IMR-90 (cell line): ENCODE data around the gene CRYBA1. TPM values are rescaled to one million over a fixed set of nuclear protein-coding genes. Genes with fewer than 3 reads are reported as not detected.
A peak's percentile ranks its signal among the peaks of the same experiment; 100 is the strongest.

Experiments used
- ATAC-seq: fragments of 200-7000 bp; cut with Tn5 transposase; 2 replicates; pipeline ENCODE4 v1.9.1; 2020; ENCODE audit warnings: low read depth, mild to moderate bottlenecking, moderate library complexity
- BruUV-seq: library from RNA; stranded (reverse); fragments of 400-500 nt; replicated peaks from 2 replicates; lab custom pipeline; 2021; lab: Mats Ljungman, UMichigan
- CTCF ChIA-PET: fragments of 300-600 bp; formaldehyde crosslinking; extraction: SDS; loops from one replicate; lab custom pipeline; 2021; ENCODE audit warnings: antibody characterized with exemption; lab: Yijun Ruan, JAX
- POLR2A ChIA-PET: fragments of 300-600 bp; sonication (Branson Sonifier 250); formaldehyde crosslinking; loops from one replicate; lab custom pipeline; 2022; ENCODE audit warnings: antibody characterized with exemption; ENCODE audit not compliant: unreplicated experiment; lab: Charles Lee
- DNase-seq: peaks from one replicate; pipeline ENCODE4 v3.0.0; 2013
- H2AFZ ChIP-seq: replicated peaks from 2 replicates; pipeline ENCODE3; 2013; ENCODE audit warnings: low read length, mild to moderate bottlenecking; ENCODE audit not compliant: poor library complexity
- H2AK5ac ChIP-seq: 2 replicates; pipeline ENCODE4 v1.6.1; 2013; ENCODE audit warnings: low read depth, low read length, inconsistent platforms
- H2AK9ac ChIP-seq: replicated peaks from 2 replicates; pipeline ENCODE3; 2013; ENCODE audit warnings: mild to moderate bottlenecking, low read depth, low read length, moderate library complexity; ENCODE audit not compliant: poor library complexity
- H2BK120ac ChIP-seq: 2 replicates; pipeline ENCODE4 v1.6.1; 2013; ENCODE audit warnings: low read depth, low read length, inconsistent platforms
- H2BK15ac ChIP-seq: 3 replicates; pipeline ENCODE4 v1.6.1; 2013; ENCODE audit warnings: low read depth, low read length, inconsistent platforms
- H2BK20ac ChIP-seq: 2 replicates; pipeline ENCODE4 v1.6.1; 2013; ENCODE audit warnings: low read depth, mild to moderate bottlenecking, inconsistent platforms, low read length, moderate library complexity
- H2BK5ac ChIP-seq: 2 replicates; pipeline ENCODE4 v1.6.1; 2013; ENCODE audit warnings: mild to moderate bottlenecking, low read depth, low read length, inconsistent platforms; ENCODE audit not compliant: poor library complexity, severe bottlenecking
- H3K14ac ChIP-seq: replicated peaks from 2 replicates; pipeline ENCODE4 v1.6.1; 2013; ENCODE audit warnings: low read depth, low read length, inconsistent platforms
- H3K18ac ChIP-seq: 2 replicates; pipeline ENCODE4 v1.6.1; 2013; ENCODE audit warnings: low read depth, low read length, control low read depth
- H3K23ac ChIP-seq: 2 replicates; pipeline ENCODE4 v1.6.1; 2013; ENCODE audit warnings: low read depth, low read length, inconsistent platforms
- H3K27ac ChIP-seq: 2 replicates; pipeline ENCODE4 v1.5.1; 2013; ENCODE audit warnings: mild to moderate bottlenecking, control low read depth, low read length; ENCODE audit not compliant: insufficient read depth
- H3K27me3 ChIP-seq: 2 replicates; pipeline ENCODE4 v1.6.1; 2013; ENCODE audit warnings: low read length; ENCODE audit not compliant: control insufficient read depth, insufficient read depth
- H3K36me3 ChIP-seq: 2 replicates; pipeline ENCODE4 v1.6.1; 2013; ENCODE audit warnings: low read length, mixed read lengths; ENCODE audit not compliant: control insufficient read depth, insufficient read depth
- H3K4ac ChIP-seq: 2 replicates; pipeline ENCODE4 v1.6.1; 2013; ENCODE audit warnings: low read depth, low read length, inconsistent platforms
- H3K4me1 ChIP-seq: 2 replicates; pipeline ENCODE4 v1.6.1; 2013; ENCODE audit warnings: low read length, mixed read lengths; ENCODE audit not compliant: control insufficient read depth, insufficient read depth
- H3K4me2 ChIP-seq: 2 replicates; pipeline ENCODE4 v1.6.1; 2013; ENCODE audit warnings: low read depth, mild to moderate bottlenecking, control low read depth, low read length, moderate library complexity
- H3K4me3 ChIP-seq: 2 replicates; pipeline ENCODE4 v1.5.1; 2013; ENCODE audit warnings: low read depth, mild to moderate bottlenecking, control low read depth, low read length, moderate library complexity; ENCODE audit not compliant: insufficient read depth
- H3K56ac ChIP-seq: 2 replicates; pipeline ENCODE4 v1.6.1; 2013; ENCODE audit warnings: low read length, inconsistent platforms; ENCODE audit not compliant: insufficient read depth; ENCODE audit errors: extremely low read depth
- H3K79me1 ChIP-seq, 2 experiments: 2 replicates each; pipeline ENCODE4 v1.6.1; 2013; ENCODE audit warnings: low read length in 2 of 2, inconsistent platforms in 1 of 2, low read depth in 1 of 2
- H3K9ac ChIP-seq: 2 replicates; pipeline ENCODE4 v1.6.1; 2013; ENCODE audit warnings: low read depth, low read length, control low read depth
- H3K9me1 ChIP-seq: 2 replicates; pipeline ENCODE4 v1.6.1; 2013; ENCODE audit warnings: low read length, inconsistent platforms; ENCODE audit not compliant: insufficient read depth
- H3K9me3 ChIP-seq: 2 replicates; pipeline ENCODE4 v1.6.1; 2013; ENCODE audit warnings: low read length; ENCODE audit not compliant: control insufficient read depth, insufficient read depth
- H4K20me1 ChIP-seq: 2 replicates; pipeline ENCODE4 v1.6.1; 2013; ENCODE audit warnings: low read length, inconsistent platforms; ENCODE audit not compliant: insufficient read depth
- H4K5ac ChIP-seq: 2 replicates; pipeline ENCODE4 v1.6.1; 2013; ENCODE audit warnings: mild to moderate bottlenecking, low read depth, low read length, control low read depth
- H4K8ac ChIP-seq, 2 experiments: 2 replicates each; pipeline ENCODE4 v1.6.1; 2013; ENCODE audit warnings: low read depth in 2 of 2, low read length in 2 of 2, control low read depth in 1 of 2, inconsistent platforms in 1 of 2
- H4K91ac ChIP-seq: 2 replicates; pipeline ENCODE4 v1.6.1; 2013; ENCODE audit warnings: low read depth, low read length, inconsistent platforms; ENCODE audit not compliant: insufficient read depth
- FOS ChIP-seq: fragments of 150-350 bp; IDR thresholded peaks from 2 replicates; pipeline ENCODE4 v1.6.1; 2016; ENCODE audit warnings: low read depth, low read length
- MAFK ChIP-seq: IDR thresholded peaks from 2 replicates; pipeline ENCODE4 v1.6.1; 2012; ENCODE audit warnings: low read depth, low read length, improper control_type of control experiment
- MAZ ChIP-seq: IDR thresholded peaks from 2 replicates; pipeline ENCODE4 v1.6.1; 2012; ENCODE audit warnings: low read depth, mild to moderate bottlenecking, low read length, improper control_type of control experiment, moderate library complexity, borderline replicate concordance
- MXI1 ChIP-seq: IDR thresholded peaks from 2 replicates; pipeline ENCODE4 v1.6.1; 2012; ENCODE audit warnings: low read depth, mild to moderate bottlenecking, low read length, moderate library complexity, borderline replicate concordance
- RAD21 ChIP-seq: IDR thresholded peaks from 2 replicates; pipeline ENCODE4 v1.6.1; 2012; ENCODE audit warnings: low read length, improper control_type of control experiment
- WGBS, 2 experiments: methylation state at CpG; one replicate each; pipeline versions ENCODE4 v1.1.5 to v1.1.7; 2013; ENCODE audit warnings: missing lambda C conversion rate in 2 of 2; ENCODE audit not compliant: insufficient read length in 1 of 2; ENCODE audit errors: extremely low coverage in 2 of 2; 5-methylcytosine and 5-hydroxymethylcytosine counted together
- dilution Hi-C: fragments of 300-500 bp; cut with HindIII; formaldehyde crosslinking; loops from one replicate; pipeline ENCODE4 v1.14.3; 2018; ENCODE audit warnings: low sequenced_read_pairs; ENCODE audit not compliant: unreplicated experiment
- in situ Hi-C: fragments of 300-500 bp; cut with MboI; formaldehyde crosslinking; loops from 3 replicates; pipeline ENCODE4 v1.14.3; 2019; ENCODE audit warnings: low sequenced_read_pairs, inconsistent platforms, mixed read lengths
- intact Hi-C: fragments of 100-400 bp; cut with micrococcal nuclease; formaldehyde crosslinking; loops from 2 replicates; pipeline ENCODE4 v1.10.0; 2022
- polyA plus RNA-seq, 3 experiments: library from polyadenylated mRNA; depleted of rRNA; stranded (reverse); fragments of >200 nt; gene quantifications; 2 replicates each; pipeline ENCODE4 v1.2.3, GENCODE V29; 2012; ENCODE audit warnings: low replicate concordance in 1 of 3
- total RNA-seq: library from RNA; depleted of rRNA; stranded (reverse); fragments of >200 nt; gene quantifications from 2 replicates; pipeline ENCODE4 v1.2.3, GENCODE V29; 2012
- TF ChIP-seq, protein P1 (sequence below): fragments of 150-350 bp; IDR thresholded peaks from 2 replicates; pipeline ENCODE4 v1.6.1; 2017; ENCODE audit warnings: mild to moderate bottlenecking, antibody characterized with exemption, low read length, low read depth

CRYBA1 gene
- total and polyA plus RNA-seq, 2 of the 4 experiments (the other 2 are of a cell fraction), result not detected

DNA sequence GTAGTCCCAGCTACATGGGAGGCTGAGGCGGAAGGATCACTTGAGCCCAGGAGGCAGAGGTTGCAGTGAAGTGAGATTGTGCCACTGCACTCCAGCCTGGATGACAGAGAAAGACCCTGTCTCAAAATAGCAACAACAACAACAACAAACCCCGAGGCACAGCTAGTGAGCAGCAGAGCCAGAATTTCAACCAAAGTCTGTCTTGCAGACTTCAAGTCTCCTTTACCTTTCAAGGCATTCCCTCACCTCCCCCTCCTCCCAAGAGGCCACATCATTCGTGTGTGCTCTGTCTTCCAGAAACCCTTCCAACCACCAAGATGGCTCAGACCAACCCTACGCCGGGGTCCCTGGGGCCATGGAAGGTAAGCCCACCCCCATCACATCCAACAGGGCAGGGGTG, 2.2 kb downstream of the CRYBA1 start:
- ChIA-PET CTCF (interaction anchor here (1.9 kb wide), 1 partner anchor 69 kb away, joined by 4 read pairs; the partner anchor contains the start of gene MYO18A), POLR2A (no interaction called here)
- Histone ChIP-seq H4K20me1 (no peaks in the 10 kb centered on the region), H4K8ac (peak overlapping the region in 1 of 2 experiments; percentile 53; a peak in 2 of 4 replicates), H3K9me1 (peaks cover 18% of the 10 kb centered on the region), H2AFZ (peak overlapping the region; percentile 28), H3K27me3 (no peaks in the 10 kb centered on the region), H3K4ac (peak overlapping the region; percentile 88), H2BK15ac (peak overlapping the region; percentile 88; the same call in 2 of the 3 replicates), H4K91ac (peak overlapping the region; percentile 82; the same call in 1 of the 2 replicates), H3K27ac (no peak overlapping the region), H3K18ac (no peak overlapping the region; the same call in 1 of the 2 replicates), H3K56ac (no peak overlapping the region), H3K14ac (peak overlapping the region; percentile 82; the same call in 1 of the 2 replicates), H3K23ac (no peak overlapping the region), H4K5ac (peak overlapping the region; percentile 61; the same call in 1 of the 2 replicates), H3K4me2 (no peak overlapping the region), H3K4me3 (no peak overlapping the region), H3K4me1 (peaks cover 19% of the 10 kb centered on the region), H3K9me3 (no peaks in the 10 kb centered on the region), H3K9ac (no peak overlapping the region), H3K36me3 (no peaks in the 10 kb centered on the region), H2BK120ac (peak overlapping the region; percentile 87), H3K79me1 (peaks cover 0 to 31% of the 10 kb centered on the region in 2 experiments; a peak in 2 of 4 replicates), H2BK5ac (peak overlapping the region; percentile 75), H2AK9ac (peak overlapping the region; percentile 71), H2AK5ac (peak overlapping the region; percentile 96), H2BK20ac (peak overlapping the region; percentile 67)
- no TSS peak for BruUV-seq
- TF ChIP-seq FOS, result no peak
- no peak for TF ChIP-seq MAZ
- TF ChIP-seq, protein P1, sequence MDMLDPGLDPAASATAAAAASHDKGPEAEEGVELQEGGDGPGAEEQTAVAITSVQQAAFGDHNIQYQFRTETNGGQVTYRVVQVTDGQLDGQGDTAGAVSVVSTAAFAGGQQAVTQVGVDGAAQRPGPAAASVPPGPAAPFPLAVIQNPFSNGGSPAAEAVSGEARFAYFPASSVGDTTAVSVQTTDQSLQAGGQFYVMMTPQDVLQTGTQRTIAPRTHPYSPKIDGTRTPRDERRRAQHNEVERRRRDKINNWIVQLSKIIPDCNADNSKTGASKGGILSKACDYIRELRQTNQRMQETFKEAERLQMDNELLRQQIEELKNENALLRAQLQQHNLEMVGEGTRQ, result no peak
- no peak for TF ChIP-seq RAD21
- no peak for TF ChIP-seq MAFK
- no peak for TF ChIP-seq MXI1
- no peak for ATAC-seq
- 71% methylated on average over 1 of the region's 5 CpGs; no CpG with 5 or more reads in 1 of the 2 experiments for WGBS, 2 experiments
- DNase-seq, result no peak
- intact Hi-C loops (no loop called here), in situ Hi-C loops (no loop called here), dilution Hi-C loops (no loop called here)
